DND-41 (cell line): ENCODE results near the gene MAP3K12.

Experiments used
- ATAC-seq: fragments of 200-7000 bp; cut with Tn5 transposase; 3 replicates; pipeline ENCODE4 v1.9.1; 2021; ENCODE audit warnings: low read depth; ENCODE audit not compliant: insufficient read depth
- DNase-seq: peaks from one replicate; pipeline ENCODE4 v3.0.0-alpha.2; 2020
- H2AFZ ChIP-seq: 2 replicates; pipeline ENCODE4 v1.6.0; 2012; ENCODE audit warnings: low read depth, low read length
- H3K27ac ChIP-seq: 2 replicates; pipeline ENCODE4 v1.5.1; 2012; ENCODE audit warnings: low read length, inconsistent platforms
- H3K27me3 ChIP-seq: fragments of 200-600 bp; sonication (generic); 2 replicates; pipeline ENCODE4 v1.6.0; 2012; ENCODE audit warnings: low read length, mild to moderate bottlenecking, inconsistent platforms; ENCODE audit not compliant: insufficient read depth, poor library complexity
- H3K36me3 ChIP-seq: 2 replicates; pipeline ENCODE4 v1.5.1; 2012; ENCODE audit warnings: low read length, inconsistent platforms; ENCODE audit not compliant: insufficient read depth
- H3K4me1 ChIP-seq: 2 replicates; pipeline ENCODE4 v1.5.1; 2012; ENCODE audit warnings: mild to moderate bottlenecking, low read length; ENCODE audit not compliant: insufficient read depth
- H3K4me2 ChIP-seq: 2 replicates; pipeline ENCODE4 v1.6.0; 2012; ENCODE audit warnings: mild to moderate bottlenecking, moderate library complexity, low read length, inconsistent platforms; ENCODE audit not compliant: insufficient read depth
- H3K4me3 ChIP-seq, 2 experiments: fragments of 200-600 bp in 1 of 2; shearing (Covaris generic) in 1 of 2; 2 replicates each; pipeline ENCODE4 v1.5.1; 2012 to 2016; ENCODE audit warnings: inconsistent platforms in 2 of 2, low read length in 2 of 2, mild to moderate bottlenecking in 2 of 2, low read depth in 1 of 2, moderate library complexity in 1 of 2
- H3K79me2 ChIP-seq: 2 replicates; pipeline ENCODE4 v1.6.0; 2012; ENCODE audit warnings: low read length, inconsistent platforms; ENCODE audit not compliant: insufficient read depth
- H3K9ac ChIP-seq: 2 replicates; pipeline ENCODE4 v1.6.0; 2012; ENCODE audit warnings: low read depth, mild to moderate bottlenecking, inconsistent platforms, low read length, moderate library complexity
- H3K9me3 ChIP-seq: 2 replicates; pipeline ENCODE4 v1.5.1; 2012; ENCODE audit warnings: low read length, moderate library complexity, mild to moderate bottlenecking, inconsistent platforms; ENCODE audit not compliant: insufficient read depth, severe bottlenecking
- H4K20me1 ChIP-seq: 2 replicates; pipeline ENCODE4 v1.6.0; 2012; ENCODE audit warnings: low read length; ENCODE audit not compliant: insufficient read depth
- CTCF ChIP-seq: IDR thresholded peaks from 2 replicates; pipeline ENCODE4 v1.5.1; 2012; ENCODE audit warnings: borderline replicate concordance, low read length, moderate library complexity, mild to moderate bottlenecking; ENCODE audit not compliant: poor library complexity, severe bottlenecking; ENCODE audit errors: extremely low read depth
- EZH2 ChIP-seq: IDR thresholded peaks from 3 replicates; pipeline ENCODE4 v1.6.1; 2012; ENCODE audit warnings: borderline replicate concordance, low read depth, mild to moderate bottlenecking, moderate library complexity, low read length, inconsistent platforms; ENCODE audit not compliant: severe bottlenecking

The MAP3K12 gene

GRCh38 chr12:53480491-53481442, 18.5 kb downstream of the MAP3K12 start:
- no peak for ATAC-seq
- peaks cover 33% of the 10 kb centered on the region for H3K79me2 ChIP-seq
- H2AFZ ChIP-seq = no peak overlapping the region
- H3K36me3 ChIP-seq = peaks cover 97% of the 10 kb centered on the region
- H3K9ac ChIP-seq = no peak overlapping the region
- H4K20me1 ChIP-seq = peaks cover 66% of the 10 kb centered on the region
- no peak overlapping the region for H3K27ac ChIP-seq
- H3K4me2 ChIP-seq = no peak overlapping the region
- no peaks in the 10 kb centered on the region for H3K27me3 ChIP-seq
- H3K4me3 ChIP-seq = no peak overlapping the region
- no peaks in the 10 kb centered on the region for H3K9me3 ChIP-seq
- TF ChIP-seq CTCF (no peak), EZH2 (no peak)
- H3K4me1 ChIP-seq = no peaks in the 10 kb centered on the region
- DNase-seq = no peak

- ATAC-seq (no peak), DNase-seq (no peak)
- Histone ChIP-seq H3K4me1 (no peaks in the 10 kb centered on the region), H2AFZ (no peak overlapping the region), H3K9ac (no peak overlapping the region), H3K4me2 (no peak overlapping the region), H3K27ac (no peak overlapping the region), H3K4me3 (no peak overlapping the region), H3K27me3 (no peaks in the 10 kb centered on the region), H3K36me3 (peaks cover 98% of the 10 kb centered on the region), H3K79me2 (peaks cover 48% of the 10 kb centered on the region), H3K9me3 (no peaks in the 10 kb centered on the region), H4K20me1 (peaks cover 79% of the 10 kb centered on the region)
- no peak for TF ChIP-seq CTCF
- TF ChIP-seq EZH2 = no peak
These were observed 19.9 kb downstream of the MAP3K12 start for GRCh38 chr12:53479331-53479730.

- Histone ChIP-seq H3K4me1 (no peaks in the 10 kb centered on the region), H3K27ac (no peak overlapping the region), H3K79me2 (peaks cover 52% of the 10 kb centered on the region), H4K20me1 (peaks cover 80% of the 10 kb centered on the region), H3K9me3 (no peaks in the 10 kb centered on the region), H2AFZ (no peak overlapping the region), H3K4me2 (no peak overlapping the region), H3K9ac (no peak overlapping the region), H3K27me3 (no peaks in the 10 kb centered on the region), H3K4me3 (no peak overlapping the region), H3K36me3 (peaks cover 98% of the 10 kb centered on the region)
- TF ChIP-seq CTCF (no peak), EZH2 (no peak)
- no peak for ATAC-seq
- no peak for DNase-seq
These were observed 20.4 kb downstream of the MAP3K12 start for GRCh38 chr12:53478865-53479264.
